Kidney (tissue), 14 donors: ENCODE results near the gene GLIS2. TPM values are rescaled to one million over a fixed set of nuclear protein-coding genes. Genes with fewer than 3 reads are reported as not detected.

Experiments
- DNase-seq, 5 donors: peaks; one replicate each; pipeline ENCODE4 v3.0.0-alpha.2; 2013 to 2020
- FAIRE-seq: peaks from 2 replicates; lab custom pipeline; 2012; peaks lifted over from hg19 to GRCh38; lab: Jason Lieb, UNC
- H3K27ac ChIP-seq, 2 donors: one replicate each; pipeline ENCODE4 v1.7.0; 2013; ENCODE audit warnings: low read depth in 2 of 2, low read length in 2 of 2, inconsistent platforms in 1 of 2
- H3K27me3 ChIP-seq: one replicate; pipeline ENCODE4 v1.7.1; 2013; ENCODE audit warnings: low read length, inconsistent platforms; ENCODE audit not compliant: control insufficient read depth, insufficient read depth
- H3K36me3 ChIP-seq, 3 donors: one replicate each; pipeline versions ENCODE4 v1.7.0 to v1.7.1; 2013; ENCODE audit warnings: low read length in 3 of 3, control low read depth in 1 of 3, inconsistent platforms in 1 of 3; ENCODE audit not compliant: insufficient read depth in 3 of 3, control insufficient read depth in 2 of 3
- H3K4me1 ChIP-seq, 3 donors: one replicate each; pipeline versions ENCODE4 v1.7.0 to v1.7.1; 2013; ENCODE audit warnings: low read length in 3 of 3, inconsistent platforms in 1 of 3, low read depth in 1 of 3; ENCODE audit not compliant: control insufficient read depth in 2 of 3, insufficient read depth in 2 of 3
- H3K4me3 ChIP-seq, 3 donors: one replicate each; pipeline versions ENCODE4 v1.7.0 to v1.8.1; 2013; ENCODE audit warnings: low read length in 3 of 3, control low read depth in 1 of 3, inconsistent platforms in 1 of 3
- H3K9ac ChIP-seq, 3 donors: one replicate each; pipeline versions ENCODE4 v1.7.0 to v1.7.1; 2013; ENCODE audit warnings: low read length in 3 of 3, control low read depth in 1 of 3, inconsistent platforms in 1 of 3
- H3K9me3 ChIP-seq, 3 donors: one replicate each; pipeline versions ENCODE4 v1.7.0 to v1.7.1; 2013; ENCODE audit warnings: low read length in 3 of 3, control low read depth in 1 of 3, inconsistent platforms in 1 of 3; ENCODE audit not compliant: control insufficient read depth in 2 of 3, insufficient read depth in 1 of 3
- CTCF ChIP-seq: IDR thresholded peaks from 3 replicates; pipeline ENCODE4 v1.5.1; 2012; ENCODE audit warnings: mild to moderate bottlenecking, moderate library complexity, borderline replicate concordance; ENCODE audit not compliant: insufficient read depth; ENCODE audit errors: extremely low read depth
- intact Hi-C: fragments of 100-400 bp; cut with DNase I; formaldehyde crosslinking; loops from one replicate; pipeline ENCODE4 v1.11.1; 2022
- polyA plus RNA-seq: library from polyadenylated mRNA; stranded (reverse); fragments of 350-450 nt; fragmentation: Illumina TruSeq; extraction: RNeasy Lipid Tissue Mini Kit (QIAGEN cat#74804); gene quantifications from one replicate; pipeline ENCODE4 v1.2.3, GENCODE V29; 2014; ENCODE audit warnings: low read depth, low replicate concordance; ENCODE audit not compliant: insufficient read depth
- total RNA-seq: library from RNA; stranded (reverse); fragmentation: NEBNext Ultra II Directional; extraction: Animal tissue kit (Norgen Biotek cat#: 25700); gene quantifications from one replicate; pipeline ENCODE4 v1.2.1, GENCODE V29; 2021
- donor health status: control.
- donor health status: control.
- donor health status: control.
- donor health status: control.
- donor health status: control.
- donor health status: DM: yes; HTN: yes; CAD: no.
- donor health status: Normal renal cell carcinoma (clear cell type).

The GLIS2 gene
- total and polyA plus RNA-seq, 2 donors from 2014 or later, result 35.6 to 68.7 TPM

- intact Hi-C loops, result no loop called here
Observed at GRCh38 chr16:4366016-4366415, 50.1 kb downstream of the GLIS2 start.

GRCh38 chr16:4367393-4367856 lies 51.6 kb downstream of the GLIS2 start:
- Histone ChIP-seq H3K9me3 (no peaks in the 10 kb centered on the region), H3K27me3 (no peaks in the 10 kb centered on the region), H3K9ac (no peak overlapping the region), H3K36me3 (no peaks in the 10 kb centered on the region), H3K4me1 (peaks cover 0 to 7% (median 5%) of the 10 kb centered on the region in 3 donors), H3K4me3 (no peak overlapping the region), H3K27ac (no peak overlapping the region)
- intact Hi-C loops, result no loop called here
- FAIRE-seq (no peak), DNase-seq (no peak)
- TF ChIP-seq CTCF, result no peak

More at GRCh38 chr16:4366016-4366415, 50.1 kb downstream of the GLIS2 start:
- no peak overlapping the region for H3K4me3 ChIP-seq
- FAIRE-seq (no peak), DNase-seq (no peak)
- no peak overlapping the region for H3K9ac ChIP-seq
- no peak overlapping the region for H3K27ac ChIP-seq
- peaks cover 0 to 5% (median 2%) of the 10 kb centered on the region in 3 donors for H3K4me1 ChIP-seq
- H3K27me3 ChIP-seq, result no peaks in the 10 kb centered on the region
- peaks cover 0 to 2% (median 0%) of the 10 kb centered on the region in 3 donors for H3K36me3 ChIP-seq
- no peaks in the 10 kb centered on the region for H3K9me3 ChIP-seq
- TF ChIP-seq CTCF, result no peak

- intact Hi-C loops, result no loop called here
- DNase-seq (peak in 2 of 5 donors; percentile 62 to 91), FAIRE-seq (no peak)
- Histone ChIP-seq H3K9ac (no peak overlapping the region), H3K27ac (peak overlapping the region; percentile 41 to 48), H3K36me3 (no peaks in the 10 kb centered on the region), H3K27me3 (no peaks in the 10 kb centered on the region), H3K4me1 (peaks cover 0 to 12% (median 7%) of the 10 kb centered on the region in 3 donors), H3K9me3 (no peaks in the 10 kb centered on the region), H3K4me3 (no peak overlapping the region)
- TF ChIP-seq CTCF, result no peak
Observed at GRCh38 chr16:4369007-4369733, 53.3 kb downstream of the GLIS2 start.
